ENCODE results near the gene POLR2F. TPM values are rescaled to one million over a fixed set of nuclear protein-coding genes. Genes with fewer than 3 reads are reported as not detected.
A peak's percentile ranks its signal among the peaks of the same experiment; 100 is the strongest.
"Not testable (repeated sequence)": the region's sequence is repeated elsewhere in the genome, so short reads cannot be mapped to it uniquely, and the experiment has no call there.

Gene POLR2F
- total and polyA plus RNA-seq, 4 experiments from 2014 or later: 44.9 to 158 (median 90.4) TPM

DNA sequence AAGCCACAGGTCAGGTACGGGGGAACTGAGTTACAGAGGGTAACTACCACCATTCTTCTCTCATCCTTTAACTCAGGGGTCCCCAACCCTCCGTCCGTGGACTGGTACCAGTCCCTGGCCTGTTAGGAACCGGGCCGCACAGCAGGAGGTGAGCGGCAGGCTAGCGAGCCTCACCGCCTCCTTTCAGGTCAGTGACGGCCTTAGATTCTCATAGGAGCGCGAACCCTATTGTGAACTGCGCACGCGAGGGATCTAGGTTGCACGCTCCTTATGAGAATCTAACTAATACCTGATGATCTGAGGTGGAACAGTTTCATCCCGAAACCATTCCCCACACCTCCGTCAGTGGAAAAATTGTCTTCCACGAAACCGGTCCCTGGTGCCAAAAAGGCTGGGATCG is 870 bp upstream of the POLR2F start:
- CTCF ChIA-PET (ENCODE audit: partially characterized antibody): interaction anchor here (1.4 to 1.8 kb wide), 2 partner anchors 13 to 19 kb away, joined by 4 to 6 read pairs; no protein-coding TSS in a partner anchor
- intact Hi-C loops (cut with micrococcal nuclease): loop anchor here (1.0 to 5.0 kb wide), 4 partner anchors 18 to 345 kb away; partner anchors contain the start of genes ANKRD54, GGA1 and MICALL1
- not testable (repeated sequence) for H3K9me3 Mint-ChIP-seq; H3K9me3 ChIP-seq (ENCODE audit: control insufficient read depth in 1 of 2, low read length in 2 of 2); H3K27ac ChIP-seq (ENCODE audit: low read depth, low read length); H3K27me3 ChIP-seq (ENCODE audit: insufficient read depth, low read length)
- peak overlapping the region in 1 of 2 donors; percentile 72 for H3K4me3 ChIP-seq (ENCODE audit: low read length in 2 of 2)
- peaks cover 20% of the 10 kb centered on the region for H3K4me1 ChIP-seq (ENCODE audit: insufficient read depth, low read length)
- POLR2A ChIA-PET (ENCODE audit: partially characterized antibody): interaction anchor here (1.2 to 2.4 kb wide), 2 partner anchors 18 to 103 kb away, joined by 3 to 12 read pairs; partner anchors contain the start of gene EIF3L
- Mint-ChIP-seq H3K4me3 (peak overlapping the region; percentile 96 to 100 (median 100)), H3K27me3 (peaks cover 9 to 13% of the 10 kb centered on the region in 2 donors), H3K36me3 (peaks cover 12 to 18% of the 10 kb centered on the region in 2 donors), H3K4me1 (peaks cover 29 to 44% (median 35%) of the 10 kb centered on the region in 4 donors), H3K27ac (peak overlapping the region in 3 of 7 donors; percentile 76 to 100 (median 98))
- peaks cover 11% of the 10 kb centered on the region for H3K36me3 ChIP-seq (ENCODE audit: insufficient read depth, low read length)
- peak in 1 of 5 donors; percentile 13 for DNase-seq

DNA sequence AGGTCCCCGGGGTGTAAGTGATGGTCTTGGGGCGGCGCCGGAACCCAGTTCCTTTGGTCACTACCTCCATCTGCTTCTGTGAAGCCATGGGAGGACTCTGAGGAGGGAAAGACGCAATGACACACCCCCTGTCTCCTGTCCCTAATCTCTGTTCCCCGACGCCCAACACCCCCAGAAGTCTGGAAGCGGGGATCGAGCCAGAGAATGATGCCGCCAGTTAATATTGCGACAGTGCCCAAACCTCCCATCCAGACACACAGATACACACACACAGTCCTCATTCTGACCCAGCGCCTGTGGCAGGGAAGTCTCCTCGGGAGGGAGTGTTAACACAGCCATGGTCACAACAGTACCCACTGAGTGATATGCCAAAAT is 450 bp upstream of the POLR2F start:
- DNase-seq: no peak
- H3K4me1 ChIP-seq (ENCODE audit: insufficient read depth, low read length): peaks cover 20% of the 10 kb centered on the region
- ChIA-PET CTCF (ENCODE audit: partially characterized antibody) (interaction anchor here (0.9 to 4.0 kb wide), 6 partner anchors 9 to 144 kb away, joined by 3 to 26 read pairs (median 6); no protein-coding TSS in a partner anchor), POLR2A (ENCODE audit: partially characterized antibody) (interaction anchor here (0.6 to 2.4 kb wide), 6 partner anchors 13 to 109 kb away, joined by 3 to 12 read pairs (median 4); partner anchors contain the start of genes ANKRD54, EIF3L and MICALL1)
- Mint-ChIP-seq H3K4me3 (peak overlapping the region; percentile 96 to 100 (median 100)), H3K27ac (peak overlapping the region; percentile 76 to 100 (median 99)), H3K4me1 (peaks cover 32 to 48% (median 37%) of the 10 kb centered on the region in 4 donors), H3K9me3 (no peaks in the 10 kb centered on the region), H3K27me3 (peaks cover 9 to 13% of the 10 kb centered on the region in 2 donors), H3K36me3 (peaks cover 16 to 21% of the 10 kb centered on the region in 2 donors)
- intact Hi-C loops (cut with micrococcal nuclease): loop anchor here (1.0 to 5.0 kb wide), 4 partner anchors 19 to 346 kb away; partner anchors contain the start of genes ANKRD54, GGA1 and MICALL1
- H3K27me3 ChIP-seq (ENCODE audit: insufficient read depth, low read length): peaks cover 3% of the 10 kb centered on the region
- H3K9me3 ChIP-seq (ENCODE audit: control insufficient read depth in 1 of 2, low read length in 2 of 2): no peaks in the 10 kb centered on the region
- peak overlapping the region; percentile 72 for H3K27ac ChIP-seq (ENCODE audit: low read depth, low read length)
- H3K4me3 ChIP-seq (ENCODE audit: low read length in 2 of 2): peak overlapping the region; percentile 72 to 91
- peaks cover 16% of the 10 kb centered on the region for H3K36me3 ChIP-seq (ENCODE audit: insufficient read depth, low read length)

DNA sequence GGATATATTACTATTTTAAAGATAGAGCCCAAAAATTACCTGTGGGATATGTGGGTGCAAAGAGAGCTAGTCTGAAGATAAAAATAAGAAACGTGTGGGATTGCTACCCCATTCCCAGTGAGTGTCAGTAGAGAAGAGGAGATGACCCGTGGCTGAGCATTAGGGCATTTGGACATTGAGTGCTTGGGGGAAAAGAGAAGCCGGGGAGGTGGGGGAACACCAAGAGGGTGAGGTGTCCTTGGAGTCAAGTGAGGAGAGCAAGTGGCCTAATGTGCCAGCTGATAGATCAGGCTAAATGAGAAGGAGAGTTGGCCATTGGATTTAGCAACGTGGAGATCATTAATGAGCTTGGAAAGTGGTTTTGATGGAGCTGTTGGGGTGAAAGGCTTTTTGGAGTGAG is 1.2 kb downstream of the POLR2F start:
- H3K4me3 Mint-ChIP-seq: peak overlapping the region; percentile 96 to 100 (median 100)
- H3K9me3 Mint-ChIP-seq: peaks cover 0 to 2% (median 0%) of the 10 kb centered on the region in 8 donors
- H3K4me3 ChIP-seq (ENCODE audit: low read length in 2 of 2): no peak overlapping the region
- H3K9me3 ChIP-seq (ENCODE audit: control insufficient read depth in 1 of 2, low read length in 2 of 2): no peaks in the 10 kb centered on the region
- H3K27ac Mint-ChIP-seq: peak overlapping the region in 5 of 7 donors; percentile 25 to 97 (median 50)
- peaks cover 20% of the 10 kb centered on the region for H3K4me1 ChIP-seq (ENCODE audit: insufficient read depth, low read length)
- ChIA-PET CTCF (ENCODE audit: partially characterized antibody) (interaction anchor here (0.6 to 4.0 kb wide), 4 partner anchors 11 to 331 kb away, joined by 3 to 26 read pairs (median 4); partner anchors contain the start of gene GALR3), POLR2A (ENCODE audit: partially characterized antibody) (interaction anchor here (0.6 to 2.4 kb wide), 3 partner anchors 21 to 297 kb away, joined by 3 to 12 read pairs (median 7); no protein-coding TSS in a partner anchor)
- H3K27me3 ChIP-seq (ENCODE audit: insufficient read depth, low read length): peaks cover 3% of the 10 kb centered on the region
- intact Hi-C loops (cut with micrococcal nuclease): loop anchor here (5.0 kb wide), 2 partner anchors 47 to 347 kb away; partner anchors contain the start of genes GGA1 and MICALL1
- no peak for DNase-seq
- H3K36me3 Mint-ChIP-seq: peaks cover 30 to 35% of the 10 kb centered on the region in 2 donors
- H3K4me1 Mint-ChIP-seq: peaks cover 35 to 53% (median 45%) of the 10 kb centered on the region in 4 donors
- H3K36me3 ChIP-seq (ENCODE audit: insufficient read depth, low read length): peaks cover 27% of the 10 kb centered on the region
- no peak overlapping the region for H3K27ac ChIP-seq (ENCODE audit: low read depth, low read length)
- peaks cover 9 to 13% of the 10 kb centered on the region in 2 donors for H3K27me3 Mint-ChIP-seq

- DNase-seq; H3K4me3 Mint-ChIP-seq; H3K4me3 ChIP-seq (ENCODE audit: low read length in 2 of 2); H3K27ac Mint-ChIP-seq; H3K27ac ChIP-seq (ENCODE audit: low read depth, low read length); POLR2A ChIA-PET (ENCODE audit: partially characterized antibody); H3K27me3 ChIP-seq (ENCODE audit: insufficient read depth, low read length); H3K9me3 Mint-ChIP-seq; H3K9me3 ChIP-seq (ENCODE audit: control insufficient read depth in 1 of 2, low read length in 2 of 2); intact Hi-C loops (cut with micrococcal nuclease): not testable (repeated sequence)
- peaks cover 34 to 39% of the 10 kb centered on the region in 2 donors for H3K36me3 Mint-ChIP-seq
- H3K36me3 ChIP-seq (ENCODE audit: insufficient read depth, low read length): peaks cover 28% of the 10 kb centered on the region
- H3K4me1 Mint-ChIP-seq: peaks cover 35 to 54% (median 45%) of the 10 kb centered on the region in 4 donors
- peaks cover 20% of the 10 kb centered on the region for H3K4me1 ChIP-seq (ENCODE audit: insufficient read depth, low read length)
- CTCF ChIA-PET (ENCODE audit: partially characterized antibody): interaction anchor here (4.0 kb wide), 1 partner anchor 9 kb away, joined by 26 read pairs; no protein-coding TSS in a partner anchor
- H3K27me3 Mint-ChIP-seq: peaks cover 9 to 13% of the 10 kb centered on the region in 2 donors
Observed at GRCh38 chr22:37955825-37956397, 2.4 kb downstream of the POLR2F start.

DNA sequence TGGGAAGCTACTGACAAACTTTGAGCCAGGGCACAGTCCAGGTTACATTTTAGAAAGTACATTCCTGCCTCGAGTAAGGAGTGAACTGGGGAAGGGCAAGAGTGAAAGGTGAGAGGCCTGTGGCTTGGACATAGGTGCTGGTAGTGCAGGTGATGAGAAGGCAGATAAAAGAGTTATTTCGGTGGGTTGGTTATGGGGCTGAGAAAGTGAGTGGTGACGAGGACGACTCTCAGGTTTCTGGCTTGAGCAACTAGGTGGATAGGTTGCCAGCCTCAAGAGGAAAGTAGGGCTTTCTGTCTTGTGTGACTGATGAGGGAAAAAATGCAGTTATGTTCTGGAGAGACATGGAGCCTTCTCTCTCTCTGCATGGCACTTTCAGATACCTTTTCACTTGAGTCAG is 3.7 kb downstream of the POLR2F start:
- H3K27ac Mint-ChIP-seq: peak overlapping the region in 1 of 7 donors; percentile 5
- POLR2A ChIA-PET (ENCODE audit: partially characterized antibody): no interaction called here
- peaks cover 3% of the 10 kb centered on the region for H3K27me3 ChIP-seq (ENCODE audit: insufficient read depth, low read length)
- DNase-seq: no peak
- CTCF ChIA-PET (ENCODE audit: partially characterized antibody): interaction anchor here (1.3 kb wide), 1 partner anchor 23 kb away, joined by 3 read pairs; no protein-coding TSS in a partner anchor
- peaks cover 33 to 54% (median 43%) of the 10 kb centered on the region in 4 donors for H3K4me1 Mint-ChIP-seq
- H3K27ac ChIP-seq (ENCODE audit: low read depth, low read length): no peak overlapping the region
- peaks cover 20% of the 10 kb centered on the region for H3K4me1 ChIP-seq (ENCODE audit: insufficient read depth, low read length)
- H3K4me3 ChIP-seq (ENCODE audit: low read length in 2 of 2): no peak overlapping the region
- intact Hi-C loops (cut with micrococcal nuclease): no loop called here
- H3K9me3 Mint-ChIP-seq: peaks cover 0 to 2% (median 0%) of the 10 kb centered on the region in 8 donors
- H3K9me3 ChIP-seq (ENCODE audit: control insufficient read depth in 1 of 2, low read length in 2 of 2): no peaks in the 10 kb centered on the region
- peak overlapping the region in 1 of 8 donors; percentile 29 for H3K4me3 Mint-ChIP-seq
- peaks cover 7% of the 10 kb centered on the region in 2 donors for H3K27me3 Mint-ChIP-seq
- H3K36me3 Mint-ChIP-seq: peaks cover 46 to 50% of the 10 kb centered on the region in 2 donors
- H3K36me3 ChIP-seq (ENCODE audit: insufficient read depth, low read length): peaks cover 41% of the 10 kb centered on the region

- Histone ChIP-seq H3K27ac (ENCODE audit: low read depth, low read length) (no peak overlapping the region), H3K4me3 (ENCODE audit: low read length in 2 of 2) (no peak overlapping the region), H3K9me3 (ENCODE audit: control insufficient read depth in 1 of 2, low read length in 2 of 2) (no peaks in the 10 kb centered on the region), H3K27me3 (ENCODE audit: insufficient read depth, low read length) (no peaks in the 10 kb centered on the region), H3K4me1 (ENCODE audit: insufficient read depth, low read length) (peaks cover 7% of the 10 kb centered on the region), H3K36me3 (ENCODE audit: insufficient read depth, low read length) (peaks cover 42% of the 10 kb centered on the region)
- ChIA-PET CTCF (ENCODE audit: partially characterized antibody) (interaction anchor here (1.2 to 2.3 kb wide), 4 partner anchors 25 to 142 kb away, joined by 3 to 9 read pairs (median 6); partner anchors contain the start of gene MICALL1), POLR2A (ENCODE audit: partially characterized antibody) (interaction anchor here (0.8 kb wide), 1 partner anchor 141 kb away, joined by 3 read pairs; no protein-coding TSS in a partner anchor)
- DNase-seq: no peak
- H3K36me3 Mint-ChIP-seq: peaks cover 49 to 54% of the 10 kb centered on the region in 2 donors
- H3K4me1 Mint-ChIP-seq: peaks cover 23 to 35% (median 32%) of the 10 kb centered on the region in 4 donors
- intact Hi-C loops (cut with micrococcal nuclease): no loop called here
- no peak overlapping the region for H3K4me3 Mint-ChIP-seq
- H3K27ac Mint-ChIP-seq: no peak overlapping the region
- H3K27me3 Mint-ChIP-seq: no peaks in the 10 kb centered on the region
- H3K9me3 Mint-ChIP-seq: peaks cover 0 to 2% (median 0%) of the 10 kb centered on the region in 8 donors
Observed at GRCh38 chr22:37959231-37959825, 5.8 kb downstream of the POLR2F start.

Data from CD4-positive, alpha-beta memory T cell (primary cell).